K562 (cell line): Measurements from ENCODE around the gene BROX. TPM values are rescaled to one million over a fixed set of nuclear protein-coding genes. Genes with fewer than 3 reads are reported as not detected.
A peak's percentile ranks its signal among the peaks of the same experiment; 100 is the strongest.

Experiments used
- AFF4 ChIP-seq: sonication (generic); formaldehyde crosslinking; IDR thresholded peaks from 2 replicates; pipeline ENCODE4 v1.8.0; 2023; ENCODE audit warnings: mild to moderate bottlenecking, missing genetic modification reagents
- CBFA2T3 ChIP-seq: fragments of 450-650 bp; IDR thresholded peaks from 2 replicates; pipeline ENCODE4 v1.6.1; 2017
- CHD1 ChIP-seq: fragments of 200-600 bp; sonication (generic); IDR thresholded peaks from one replicate; pipeline ENCODE4 v1.6.1; 2012; ENCODE audit warnings: mild to moderate bottlenecking, moderate library complexity, low read length, inconsistent platforms
- ID3 ChIP-seq, 2 experiments: fragments of 250-450 bp in 1 of 2; fragments of 450-650 bp in 1 of 2; sonication (Bioruptor Pico) in 1 of 2; IDR thresholded peaks; 2 replicates each; pipeline versions ENCODE4 v1.6.1 to v1.8.0; 2016 to 2021; ENCODE audit warnings: mild to moderate bottlenecking in 2 of 2, moderate library complexity in 2 of 2, missing compliant biosample characterization in 1 of 2, missing genetic modification characterization in 1 of 2
- LARP7 ChIP-seq: fragments of 450-650 bp; IDR thresholded peaks from 2 replicates; pipeline ENCODE4 v1.6.1; 2016
- LEF1 ChIP-seq: fragments of 450-650 bp; IDR thresholded peaks from 2 replicates; pipeline ENCODE4 v1.6.1; 2016; ENCODE audit warnings: mild to moderate bottlenecking
- MAFG ChIP-seq: fragments of 450-650 bp; conservative IDR thresholded peaks from 2 replicates; pipeline ENCODE4 v1.6.1; 2016; ENCODE audit warnings: missing genetic modification characterization, missing compliant biosample characterization
- MAZ ChIP-seq, 2 experiments: fragments of 450-650 bp in 1 of 2; sonication (generic) in 1 of 2; formaldehyde crosslinking; IDR thresholded peaks in 1 of 2; conservative IDR thresholded peaks in 1 of 2; 2 replicates each; pipeline versions ENCODE4 v1.4.0 to v1.5.0; 2020; ENCODE audit warnings: mild to moderate bottlenecking in 1 of 2, missing genetic modification reagents in 1 of 2
- MCM5 ChIP-seq: fragments of 450-650 bp; IDR thresholded peaks from 2 replicates; pipeline ENCODE4 v1.6.1; 2016; ENCODE audit warnings: low read depth
- MTA2 ChIP-seq: fragments of 450-650 bp; IDR thresholded peaks from 2 replicates; pipeline ENCODE4 v1.6.1; 2016; ENCODE audit warnings: low read depth
- NELFE ChIP-seq: IDR thresholded peaks from 2 replicates; pipeline ENCODE4 v1.6.1; 2011; ENCODE audit warnings: mild to moderate bottlenecking; ENCODE audit not compliant: insufficient read depth, insufficient read length
- RAD21 ChIP-seq, 2 experiments: fragments of 250-450 bp in 1 of 2; fragments of 450-650 bp in 1 of 2; sonication (Bioruptor Pico) in 1 of 2; formaldehyde crosslinking in 1 of 2; IDR thresholded peaks in 1 of 2; conservative IDR thresholded peaks in 1 of 2; 2 replicates each; pipeline versions ENCODE4 v1.4.0 to v1.8.0; 2020 to 2022; ENCODE audit warnings: mild to moderate bottlenecking in 2 of 2, moderate library complexity in 1 of 2
- RAD51 ChIP-seq: fragments of 450-650 bp; IDR thresholded peaks from 2 replicates; pipeline ENCODE4 v1.7.1; 2016; ENCODE audit warnings: low read depth, mild to moderate bottlenecking, borderline replicate concordance
- SMARCE1 ChIP-seq: fragments of 450-650 bp; IDR thresholded peaks from 2 replicates; pipeline ENCODE4 v1.7.1; 2016; ENCODE audit warnings: mild to moderate bottlenecking
- TFAM ChIP-seq: fragments of 250-450 bp; sonication (Bioruptor Pico); conservative IDR thresholded peaks from 2 replicates; pipeline ENCODE4 v1.5.0; 2021; ENCODE audit warnings: mild to moderate bottlenecking, moderate library complexity
- ZKSCAN8 ChIP-seq: fragments of 200-800 bp; sonication (Bioruptor generic); IDR thresholded peaks from 2 replicates; pipeline ENCODE4 v1.6.1; 2016; ENCODE audit warnings: missing genetic modification characterization, missing compliant biosample characterization
- ZNF780A ChIP-seq: fragments of 250-450 bp; sonication (Bioruptor Pico); IDR thresholded peaks from 2 replicates; pipeline ENCODE4 v1.5.0; 2021; ENCODE audit warnings: mild to moderate bottlenecking
- polyA plus RNA-seq, 8 experiments: library from polyadenylated mRNA; depleted of rRNA in 4 of 8; stranded (reverse) in 5 of 8; unstranded in 3 of 8; fragments of >200 nt; fragmentation: Nextera tagmentation in 2 of 8; fragmentation: Illumina TruSeq in 1 of 8; extraction: Ambion mirVana in 2 of 8; extraction: Trizol in 1 of 8; gene quantifications; 2 replicates each; pipeline versions ENCODE4 v1.2.1 to v1.2.3, GENCODE V29; 2011 to 2014; ENCODE audit warnings: inconsistent platforms in 1 of 8, missing spikeins in 1 of 8
- total RNA-seq, 7 experiments: library from RNA; depleted of rRNA in 6 of 7; stranded (reverse); fragments of >200 nt in 6 of 7; fragmentation: Illumina TruSeq in 2 of 7; extraction: Trizol in 2 of 7; gene quantifications; 2 replicates each; pipeline versions ENCODE4 v1.2.1 to v1.2.3, GENCODE V29; 2011 to 2021; ENCODE audit warnings: low replicate concordance in 1 of 7
- TF ChIP-seq, protein P1 (sequence below): sonication (generic); formaldehyde crosslinking; IDR thresholded peaks from 2 replicates; pipeline ENCODE4 v1.8.0; 2022; ENCODE audit warnings: mild to moderate bottlenecking, missing genetic modification reagents
- TF ChIP-seq, protein P2 (sequence below): sonication (generic); formaldehyde crosslinking; IDR thresholded peaks from 2 replicates; pipeline ENCODE4 v1.8.1; 2023; ENCODE audit warnings: missing genetic modification reagents, mild to moderate bottlenecking, borderline replicate concordance

Gene BROX
- total and polyA plus RNA-seq, 9 of the 15 experiments (the other 6 are each of a cell fraction or from before 2014, with no cell fraction given): 9.4 to 153 (median 45.1) TPM

DNA sequence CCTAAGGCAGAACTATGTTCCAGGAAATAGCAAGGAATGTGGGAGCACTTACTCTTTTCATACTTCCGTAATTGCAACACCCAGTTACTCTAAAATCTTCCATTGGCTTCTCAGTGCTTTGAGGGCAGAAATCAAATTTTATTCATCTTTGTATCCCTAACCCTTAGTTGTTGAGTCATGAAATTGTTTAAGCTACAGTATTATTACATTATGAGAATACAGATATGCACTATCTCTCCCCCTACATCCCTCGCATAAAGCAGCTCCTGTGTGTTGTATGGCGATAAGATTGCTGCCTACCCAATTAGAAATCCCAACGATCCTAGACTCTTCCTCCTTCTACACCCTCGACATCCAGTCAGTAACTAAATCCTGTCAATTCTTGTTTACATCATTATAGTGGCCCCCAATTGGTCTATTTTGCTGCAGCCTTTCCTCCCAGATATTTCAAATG lies 2.6 kb upstream of the BROX start (continued):
- TF ChIP-seq, protein P1, sequence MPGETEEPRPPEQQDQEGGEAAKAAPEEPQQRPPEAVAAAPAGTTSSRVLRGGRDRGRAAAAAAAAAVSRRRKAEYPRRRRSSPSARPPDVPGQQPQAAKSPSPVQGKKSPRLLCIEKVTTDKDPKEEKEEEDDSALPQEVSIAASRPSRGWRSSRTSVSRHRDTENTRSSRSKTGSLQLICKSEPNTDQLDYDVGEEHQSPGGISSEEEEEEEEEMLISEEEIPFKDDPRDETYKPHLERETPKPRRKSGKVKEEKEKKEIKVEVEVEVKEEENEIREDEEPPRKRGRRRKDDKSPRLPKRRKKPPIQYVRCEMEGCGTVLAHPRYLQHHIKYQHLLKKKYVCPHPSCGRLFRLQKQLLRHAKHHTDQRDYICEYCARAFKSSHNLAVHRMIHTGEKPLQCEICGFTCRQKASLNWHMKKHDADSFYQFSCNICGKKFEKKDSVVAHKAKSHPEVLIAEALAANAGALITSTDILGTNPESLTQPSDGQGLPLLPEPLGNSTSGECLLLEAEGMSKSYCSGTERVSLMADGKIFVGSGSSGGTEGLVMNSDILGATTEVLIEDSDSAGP: no peak
- TF ChIP-seq ID3 (CRISPR knock-in tag; IDR thresholded peaks at IDR 0.05) (no peak), ID3 (tag; IDR thresholded peaks at IDR 0.05) (no peak), ZKSCAN8 (CRISPR knock-in tag) (no peak), CHD1 (no peak), AFF4 (CRISPR knock-in tag) (no peak), MCM5 (no peak), LARP7 (no peak), TFAM (CRISPR knock-in tag) (no peak), NELFE (no peak), LEF1 (0 out of 2 replicates have a peak, but pooled peaks have one; percentile 24), RAD51 (no peak), MAZ (CRISPR knock-in tag; conservative IDR thresholded peaks at IDR 0.05 in 1 of 2, IDR thresholded peaks at IDR 0.05 in 1 of 2) (no peak), ZNF780A (no peak), CBFA2T3 (peak; percentile 97), MAFG (tag) (peak; percentile 74), MTA2 (peak; percentile 89), SMARCE1 (peak; percentile 75), RAD21 (CRISPR knock-in tag; conservative IDR thresholded peaks at IDR 0.05 in 1 of 2, IDR thresholded peaks at IDR 0.05 in 1 of 2) (no peak)
- TF ChIP-seq, protein P2, sequence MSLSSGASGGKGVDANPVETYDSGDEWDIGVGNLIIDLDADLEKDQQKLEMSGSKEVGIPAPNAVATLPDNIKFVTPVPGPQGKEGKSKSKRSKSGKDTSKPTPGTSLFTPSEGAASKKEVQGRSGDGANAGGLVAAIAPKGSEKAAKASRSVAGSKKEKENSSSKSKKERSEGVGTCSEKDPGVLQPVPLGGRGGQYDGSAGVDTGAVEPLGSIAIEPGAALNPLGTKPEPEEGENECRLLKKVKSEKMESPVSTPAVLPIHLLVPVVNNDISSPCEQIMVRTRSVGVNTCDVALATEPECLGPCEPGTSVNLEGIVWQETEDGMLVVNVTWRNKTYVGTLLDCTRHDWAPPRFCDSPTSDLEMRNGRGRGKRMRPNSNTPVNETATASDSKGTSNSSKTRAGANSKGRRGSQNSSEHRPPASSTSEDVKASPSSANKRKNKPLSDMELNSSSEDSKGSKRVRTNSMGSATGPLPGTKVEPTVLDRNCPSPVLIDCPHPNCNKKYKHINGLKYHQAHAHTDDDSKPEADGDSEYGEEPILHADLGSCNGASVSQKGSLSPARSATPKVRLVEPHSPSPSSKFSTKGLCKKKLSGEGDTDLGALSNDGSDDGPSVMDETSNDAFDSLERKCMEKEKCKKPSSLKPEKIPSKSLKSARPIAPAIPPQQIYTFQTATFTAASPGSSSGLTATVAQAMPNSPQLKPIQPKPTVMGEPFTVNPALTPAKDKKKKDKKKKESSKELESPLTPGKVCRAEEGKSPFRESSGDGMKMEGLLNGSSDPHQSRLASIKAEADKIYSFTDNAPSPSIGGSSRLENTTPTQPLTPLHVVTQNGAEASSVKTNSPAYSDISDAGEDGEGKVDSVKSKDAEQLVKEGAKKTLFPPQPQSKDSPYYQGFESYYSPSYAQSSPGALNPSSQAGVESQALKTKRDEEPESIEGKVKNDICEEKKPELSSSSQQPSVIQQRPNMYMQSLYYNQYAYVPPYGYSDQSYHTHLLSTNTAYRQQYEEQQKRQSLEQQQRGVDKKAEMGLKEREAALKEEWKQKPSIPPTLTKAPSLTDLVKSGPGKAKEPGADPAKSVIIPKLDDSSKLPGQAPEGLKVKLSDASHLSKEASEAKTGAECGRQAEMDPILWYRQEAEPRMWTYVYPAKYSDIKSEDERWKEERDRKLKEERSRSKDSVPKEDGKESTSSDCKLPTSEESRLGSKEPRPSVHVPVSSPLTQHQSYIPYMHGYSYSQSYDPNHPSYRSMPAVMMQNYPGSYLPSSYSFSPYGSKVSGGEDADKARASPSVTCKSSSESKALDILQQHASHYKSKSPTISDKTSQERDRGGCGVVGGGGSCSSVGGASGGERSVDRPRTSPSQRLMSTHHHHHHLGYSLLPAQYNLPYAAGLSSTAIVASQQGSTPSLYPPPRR (CRISPR knock-in tag): no peak
